Activated CD4-positive, alpha-beta T cell treated with anti-CD3 and anti-CD28 coated beads, Interleukin-2, Interleukin-6, amounts not matched to agents 100 ng/mL and 50 ng/mL, durations not matched to agents 16 hours and 8 hours (primary cell): ENCODE results near the gene CA14.
"Not testable (repeated sequence)": the region's sequence is repeated elsewhere in the genome, so short reads cannot be mapped to it uniquely, and the experiment has no call there.

Experiments used
- DNase-seq: peaks from one replicate; pipeline ENCODE4 v3.0.0-alpha.2; 2020

The CA14 gene

GRCh38 chr1:150236614-150237100 lies 20.9 kb upstream of the CA14 start:
- DNase-seq = no peak

GRCh38 chr1:150237176-150237575 lies 20.4 kb upstream of the CA14 start:
- not testable (repeated sequence) for DNase-seq

- DNase-seq = no peak
These were observed 19.8 kb upstream of the CA14 start for GRCh38 chr1:150237746-150238145.

GRCh38 chr1:150243003-150243402 lies 14.6 kb upstream of the CA14 start:
- DNase-seq = no peak

GRCh38 chr1:150249936-150250335 lies 7.6 kb upstream of the CA14 start:
- DNase-seq = no peak

GRCh38 chr1:150256198-150256553 lies 1.4 kb upstream of the CA14 start:
- DNase-seq = no peak

GRCh38 chr1:150256554-150257341 lies 826 bp upstream of the CA14 start:
- DNase-seq = no peak

- DNase-seq = no peak
These were observed 1.6 kb downstream of the CA14 start for GRCh38 chr1:150259217-150259616.

GRCh38 chr1:150259758-150260669 lies 2.4 kb downstream of the CA14 start:
- no peak for DNase-seq

- no peak for DNase-seq
These were observed 3.8 kb downstream of the CA14 start for GRCh38 chr1:150261367-150261766.

- DNase-seq = no peak
These were observed 5.1 kb downstream of the CA14 start for GRCh38 chr1:150262388-150263320.

GRCh38 chr1:150263549-150263948 lies 6.0 kb downstream of the CA14 start:
- DNase-seq = no peak

- no peak for DNase-seq
These were observed 10.3 kb downstream of the CA14 start for GRCh38 chr1:150267896-150268295.

- DNase-seq = peak; percentile 39
These were observed 10.7 kb downstream of the CA14 start for GRCh38 chr1:150268340-150268704.

- DNase-seq = peak; percentile 98
These were observed 11.3 kb downstream of the CA14 start, which contains the start of gene APH1A for GRCh38 chr1:150268705-150269403. TSS of gene APH1A (minus strand) at chr1:150269016. CDS start at chr1:150268810, 206 bp downstream.

GRCh38 chr1:150269451-150269850 lies 11.9 kb downstream of the CA14 start:
- no peak for DNase-seq

GRCh38 chr1:150271291-150271959 lies 13.9 kb downstream of the CA14 start:
- no peak for DNase-seq

GRCh38 chr1:150273311-150273710 lies 15.7 kb downstream of the CA14 start:
- DNase-seq = peak; percentile 18

GRCh38 chr1:150280138-150280707 lies 22.6 kb downstream of the CA14 start:
- DNase-seq = no peak

- DNase-seq = peak; percentile 64
These were observed 23.7 kb downstream of the CA14 start for GRCh38 chr1:150281221-150281757.
